Stimulated activated CD4-positive, alpha-beta T cell treated with anti-CD3 and anti-CD28 coated beads, Interleukin-1b, Interleukin-23, amount 100 ng/mL, for 4 hours (primary cell): ENCODE data around the gene HMG20B.

Experiments
- DNase-seq, 2 donors: peaks; one replicate each; pipeline ENCODE4 v3.0.0-alpha.2; 2020; ENCODE audit warnings: low read depth in 2 of 2

Gene HMG20B

DNA sequence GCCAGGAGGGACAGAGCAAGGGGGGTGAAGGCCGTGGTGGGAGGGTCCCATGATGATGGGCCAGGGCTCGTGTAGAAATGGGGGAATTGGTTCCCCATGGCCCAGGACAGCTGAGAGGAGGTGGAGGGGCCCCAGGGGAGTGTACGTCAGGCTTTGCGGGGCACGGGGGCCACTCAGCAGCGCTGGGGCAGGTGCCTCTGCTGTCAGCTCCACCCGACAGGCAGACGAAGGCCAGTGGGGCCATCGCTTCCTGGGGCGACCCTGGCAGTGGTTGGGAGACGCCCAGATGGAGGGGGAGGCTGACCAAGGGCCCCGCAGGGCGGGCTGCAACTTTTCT lies 35.7 kb upstream of the HMG20B start:
- DNase-seq = no peak

DNA sequence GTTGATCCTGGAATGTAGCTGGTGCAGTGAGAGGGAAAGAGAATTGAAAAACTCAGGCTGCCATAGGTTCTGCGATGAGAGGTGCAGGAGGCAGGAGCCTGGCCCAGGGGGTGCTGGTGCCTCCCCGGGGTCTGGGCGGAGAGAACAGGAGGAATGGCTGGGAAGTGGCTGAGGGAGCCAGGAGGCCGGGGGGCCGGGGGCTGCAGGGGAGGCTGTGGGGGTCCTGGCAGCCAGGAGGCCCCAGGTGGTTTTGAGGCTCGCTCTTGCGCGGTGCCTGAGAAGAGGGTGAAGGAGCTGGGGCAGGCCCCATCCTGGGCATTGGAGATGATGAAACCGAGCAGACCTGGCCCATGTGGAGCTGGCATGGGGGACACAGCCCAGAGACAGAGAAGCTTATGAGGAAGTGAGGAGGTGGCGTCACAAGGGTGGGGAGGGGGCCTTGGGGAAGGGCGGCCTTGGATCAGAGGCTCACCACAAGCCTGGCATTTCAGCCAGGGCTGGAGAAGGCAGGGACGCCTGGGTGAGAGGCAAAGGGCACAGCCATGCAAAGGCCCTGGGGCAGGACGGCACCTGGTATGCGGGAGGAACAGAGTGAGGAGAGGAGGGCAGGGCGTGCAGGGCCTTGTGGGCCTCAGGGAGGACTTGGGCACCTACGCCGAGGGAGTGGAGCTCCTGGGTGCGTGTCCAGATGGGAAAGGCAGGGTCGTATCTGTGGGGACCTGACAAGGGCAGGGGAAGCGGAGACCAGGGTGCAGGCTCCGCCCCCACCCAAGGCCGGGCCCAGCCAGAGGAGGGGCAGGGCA lies 35.1 kb upstream of the HMG20B start:
- no peak for DNase-seq

DNA sequence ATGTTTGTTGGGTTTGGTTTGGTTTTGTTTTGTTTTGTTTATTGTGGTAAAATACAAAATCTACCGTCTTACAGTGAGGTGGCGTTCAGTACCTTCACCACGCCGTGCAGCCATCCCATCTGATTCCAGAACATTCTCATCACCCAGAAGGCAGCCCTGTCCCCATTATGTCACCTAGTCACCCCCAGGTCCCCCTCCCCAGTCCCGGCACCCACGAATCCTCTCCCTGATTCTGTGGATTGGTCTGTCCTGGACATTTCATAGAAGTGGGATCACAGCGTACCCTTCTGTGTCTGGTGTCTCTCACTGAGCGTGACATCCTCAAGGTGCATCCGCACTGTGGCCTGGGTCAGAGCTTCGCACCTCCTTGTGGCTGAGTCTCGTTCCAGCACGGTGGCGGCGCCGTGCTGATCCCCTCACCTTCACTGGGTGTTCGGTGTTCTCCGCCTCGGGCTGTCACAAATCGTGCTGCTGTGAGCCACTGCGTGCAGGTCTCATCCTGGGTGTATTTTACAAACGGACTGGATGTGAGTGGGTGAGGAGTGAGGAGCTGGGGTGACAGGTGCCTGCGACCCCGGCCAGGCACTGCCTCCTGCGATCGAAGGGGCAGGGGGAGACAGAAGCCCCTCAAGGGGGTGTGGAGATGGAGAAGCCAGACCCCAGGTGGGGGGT lies 34.4 kb upstream of the HMG20B start:
- DNase-seq = no peak

DNA sequence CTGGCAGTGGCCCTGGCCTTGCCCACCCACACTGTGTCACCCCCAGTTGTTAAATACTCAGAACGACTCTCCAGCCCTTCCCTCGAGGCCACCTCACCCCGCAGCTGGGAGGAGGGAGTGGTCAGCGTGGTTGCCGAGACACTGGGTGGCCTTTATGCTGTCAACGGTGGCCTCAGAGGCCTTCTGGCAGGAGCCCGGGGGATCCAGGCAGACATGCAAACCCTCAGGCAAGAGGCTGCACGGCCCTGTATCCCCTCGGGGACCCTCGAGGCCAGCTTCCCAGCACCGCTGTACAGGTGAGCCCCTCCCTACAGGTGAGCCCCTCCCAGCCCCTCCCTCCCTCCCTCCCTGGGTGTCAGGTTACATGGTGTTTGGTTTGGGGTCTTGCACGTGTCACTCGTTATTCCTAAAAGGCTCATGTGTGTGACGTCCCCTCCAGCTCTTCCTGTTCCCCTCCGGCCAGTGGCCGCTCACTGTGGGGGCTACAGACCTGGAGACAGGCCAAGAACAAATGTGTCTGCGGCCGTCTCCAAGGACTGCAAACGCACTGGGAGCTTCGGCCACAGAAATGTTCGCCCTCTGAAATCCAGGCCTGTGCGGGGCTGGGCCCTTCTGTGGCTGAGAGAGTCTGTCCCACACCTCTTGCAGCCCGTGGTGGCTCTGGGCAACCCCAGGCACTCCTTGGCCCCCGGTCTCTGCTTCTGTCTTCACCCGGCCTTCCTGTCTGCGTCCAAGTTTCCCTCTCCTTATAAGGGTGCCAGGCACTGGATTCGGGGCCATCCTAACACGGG lies 33.6 kb upstream of the HMG20B start, which contains the start of gene TEKTIP1:
TEKTIP1 (plus strand) TSS at position 210 of the 791 bp plus-strand sequence; CDS start at position 214, 4 bp downstream.
- no peak for DNase-seq

DNA sequence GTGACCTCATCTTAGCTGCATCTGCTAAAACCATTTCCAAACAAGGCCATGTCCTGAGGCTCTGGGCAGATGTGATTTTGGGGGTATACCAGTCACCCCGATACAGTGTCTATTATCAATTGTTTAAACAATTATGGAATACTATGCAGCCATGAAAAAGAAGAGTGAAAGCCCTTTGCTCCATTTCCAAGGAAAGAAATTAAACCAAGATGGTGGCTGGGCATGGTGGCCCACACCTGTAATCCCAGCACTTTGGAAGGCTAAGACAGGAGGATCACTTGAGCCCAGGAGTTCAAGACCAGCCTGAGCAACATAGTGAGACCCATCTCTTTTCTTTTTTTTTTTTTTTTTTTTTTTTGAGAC lies 33.0 kb upstream of the HMG20B start:
- DNase-seq = no peak

DNA sequence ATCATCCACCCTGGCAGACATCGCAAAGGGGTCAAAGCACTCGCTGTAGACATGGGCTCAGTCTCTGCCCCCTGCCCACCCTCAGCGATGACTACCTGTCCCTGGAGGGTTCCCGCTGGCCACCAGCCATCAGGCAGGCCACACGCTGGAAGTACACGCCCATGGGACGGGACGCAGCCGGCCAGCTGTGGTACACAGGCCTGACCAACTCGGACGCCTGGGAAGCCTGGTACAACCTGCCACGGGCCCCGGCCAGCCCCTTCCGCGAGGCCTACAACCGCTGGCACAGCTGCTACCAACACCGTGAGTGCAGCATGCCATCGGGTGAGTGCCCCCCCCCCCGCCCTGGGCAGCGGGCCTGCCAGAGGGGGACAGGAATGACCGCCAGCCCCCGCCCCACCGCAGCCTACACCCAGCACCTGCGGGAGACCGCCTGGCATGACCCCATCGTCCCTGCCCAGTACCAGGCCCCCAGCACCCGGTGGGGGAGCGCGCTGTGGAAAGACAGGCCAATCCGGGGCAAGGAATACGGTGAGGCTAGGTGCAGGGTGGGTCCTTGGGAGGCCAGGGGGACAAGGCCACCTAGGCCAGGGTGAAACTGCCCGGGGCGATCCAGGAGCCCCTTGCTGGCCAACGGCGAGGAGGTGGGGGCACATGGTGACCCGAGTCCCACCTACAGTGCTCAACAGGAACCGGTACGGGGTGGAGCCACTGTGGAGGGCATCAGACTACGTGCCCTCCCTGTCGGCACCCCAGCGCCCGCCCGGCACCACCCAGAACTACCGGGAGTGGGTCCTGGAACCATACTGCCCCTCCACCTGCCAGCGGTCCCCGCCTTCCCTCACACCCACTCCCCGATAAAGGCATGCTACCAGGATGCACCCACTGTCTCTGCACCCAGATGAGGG lies 29.3 kb upstream of the HMG20B start:
- DNase-seq = no peak

DNA sequence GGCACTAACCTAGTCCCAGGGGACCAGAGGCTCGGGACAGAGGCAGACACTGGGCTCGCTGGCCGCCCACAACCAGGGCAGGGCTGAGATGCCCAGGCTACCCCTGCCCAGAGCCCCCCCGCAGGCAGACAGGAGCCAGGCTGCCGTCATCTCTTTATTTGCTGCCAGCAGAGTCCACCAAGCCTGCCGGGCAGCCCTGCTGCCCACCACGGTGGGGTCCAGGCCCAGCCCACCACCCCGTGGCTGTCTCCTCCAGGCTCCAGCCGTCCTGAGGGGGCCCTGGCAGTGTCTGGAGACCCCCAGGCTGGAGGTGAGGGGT lies 28.7 kb upstream of the HMG20B start:
- DNase-seq = no peak

DNA sequence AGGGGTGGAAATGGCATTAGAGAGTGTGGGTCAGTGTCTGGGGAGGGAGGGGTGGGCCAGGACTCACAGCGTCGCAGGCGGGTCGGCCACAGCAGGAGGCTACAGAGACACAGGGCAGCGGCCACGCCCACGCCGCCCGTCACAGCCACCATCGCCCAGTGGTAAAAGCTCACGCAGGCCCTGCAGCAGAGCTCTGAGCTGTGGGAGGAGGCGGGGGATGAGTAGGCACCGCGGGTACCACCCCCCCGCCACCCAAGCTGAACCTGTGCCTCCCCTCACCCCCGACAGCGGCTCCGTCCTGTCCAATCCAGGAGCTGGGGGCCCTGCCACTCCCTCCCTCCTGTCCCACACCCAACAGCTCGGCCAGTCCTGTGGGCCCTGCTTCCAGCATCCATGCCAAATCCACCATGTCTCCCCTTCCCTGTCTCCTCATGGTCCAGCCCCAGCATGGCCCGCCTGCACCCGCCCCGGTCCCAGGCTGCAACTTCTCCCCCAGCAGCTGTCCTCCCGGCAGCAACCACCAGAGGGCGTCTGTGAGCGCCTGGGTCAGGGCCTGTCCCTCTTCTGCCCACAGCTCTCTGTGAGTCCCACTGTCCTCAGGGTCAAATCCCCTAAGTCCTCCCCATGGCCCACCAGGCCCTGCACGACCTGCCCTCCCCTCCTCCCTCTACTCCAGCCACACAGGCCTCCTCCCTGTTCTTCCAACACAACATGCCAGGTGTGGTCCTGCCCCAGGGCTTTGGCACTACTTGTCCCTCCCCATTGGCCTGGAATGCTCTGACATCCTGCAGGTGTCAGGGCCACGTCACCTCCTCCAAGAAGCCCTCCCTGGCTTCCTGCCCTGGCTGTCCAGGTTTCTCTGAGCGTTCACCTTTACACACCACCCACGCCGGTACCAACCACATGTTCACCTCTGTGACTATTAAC lies 27.7 kb upstream of the HMG20B start:
- peak; percentile 76 to 77 for DNase-seq

DNA sequence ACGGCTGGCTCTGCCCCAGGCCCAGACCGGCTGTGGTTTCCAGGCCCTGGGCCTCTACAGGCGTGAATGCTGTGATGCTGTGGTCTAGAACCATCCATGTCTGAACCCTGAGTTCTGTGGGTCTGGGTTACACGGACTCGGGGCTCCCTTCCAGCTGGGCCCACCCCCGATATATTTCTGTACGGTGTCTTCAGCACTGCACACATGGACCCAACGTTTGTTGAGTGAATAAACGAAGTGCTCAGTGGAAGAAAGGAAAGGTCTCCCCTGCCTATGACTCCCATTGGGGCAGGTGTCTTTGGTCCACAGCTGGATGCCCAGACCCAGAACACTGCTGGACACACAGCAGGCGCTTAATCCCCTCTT lies 27.1 kb upstream of the HMG20B start:
- no peak for DNase-seq

DNA sequence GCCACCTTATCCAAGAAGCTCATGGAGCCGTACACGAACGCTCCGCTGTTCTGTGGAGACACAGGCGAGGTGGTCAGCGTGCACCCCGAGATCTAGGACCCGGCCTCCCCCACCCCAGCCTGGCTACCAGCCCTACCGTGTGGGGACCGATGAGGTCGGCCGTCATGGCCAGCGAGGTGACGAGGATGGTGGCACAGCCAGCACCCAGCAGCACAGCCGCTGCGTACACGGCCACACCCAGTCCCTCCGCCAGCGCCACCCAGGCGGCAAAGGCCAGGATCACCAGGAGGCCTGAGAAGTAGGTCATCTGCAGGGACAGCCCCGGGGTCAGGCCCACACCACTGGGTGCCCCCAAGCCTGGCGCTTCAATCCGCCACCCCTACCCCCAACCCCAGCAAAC lies 26.6 kb upstream of the HMG20B start:
- no peak for DNase-seq

DNA sequence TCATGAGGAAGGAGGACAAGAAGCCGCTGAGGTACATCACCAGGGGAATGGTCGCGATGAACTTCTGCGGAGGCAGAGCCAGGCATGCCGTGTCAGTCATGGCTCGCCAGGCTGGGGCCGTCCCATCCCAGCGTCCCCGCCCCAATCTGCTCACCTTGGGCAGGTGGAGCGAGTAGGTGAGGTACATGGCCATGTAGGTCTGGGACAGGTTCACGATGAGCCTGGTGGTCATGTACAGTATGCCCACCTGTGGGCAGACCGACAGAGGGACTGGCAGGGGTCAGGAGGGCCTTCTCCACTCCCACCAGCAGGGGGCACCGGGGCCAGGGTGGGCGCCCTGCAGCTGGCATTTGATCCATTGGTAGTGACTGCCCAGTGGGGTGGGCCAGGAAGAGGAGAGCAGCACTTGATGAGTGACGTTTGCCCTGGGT lies 25.4 kb upstream of the HMG20B start:
- peak in 1 of 2 donors; percentile 34 for DNase-seq

DNA sequence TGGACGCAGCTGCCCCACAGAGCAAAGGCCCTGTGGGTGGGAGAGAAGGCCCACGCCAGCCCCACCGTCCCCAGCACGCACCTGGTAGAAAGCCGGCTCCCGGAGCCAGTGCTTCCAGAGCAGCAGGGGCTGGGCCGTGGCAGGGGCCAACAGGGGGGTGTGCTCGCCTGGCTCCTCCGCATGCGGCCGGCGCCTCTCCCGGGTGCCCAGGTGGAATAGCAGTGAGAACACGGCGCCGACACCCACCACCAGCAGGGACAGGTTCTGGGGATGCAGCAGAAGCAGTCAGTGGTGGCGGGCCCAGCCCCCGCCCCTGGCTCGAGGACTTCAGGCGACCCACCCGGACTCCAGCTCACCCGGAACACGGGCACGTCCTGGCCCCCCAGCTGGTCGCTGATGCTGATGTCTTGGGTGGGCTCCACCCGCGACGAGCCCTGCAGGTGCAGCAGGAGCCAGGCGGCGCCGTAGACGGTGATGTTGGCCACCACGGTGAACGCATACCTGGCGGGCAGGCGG lies 24.9 kb upstream of the HMG20B start:
- DNase-seq = no peak

DNA sequence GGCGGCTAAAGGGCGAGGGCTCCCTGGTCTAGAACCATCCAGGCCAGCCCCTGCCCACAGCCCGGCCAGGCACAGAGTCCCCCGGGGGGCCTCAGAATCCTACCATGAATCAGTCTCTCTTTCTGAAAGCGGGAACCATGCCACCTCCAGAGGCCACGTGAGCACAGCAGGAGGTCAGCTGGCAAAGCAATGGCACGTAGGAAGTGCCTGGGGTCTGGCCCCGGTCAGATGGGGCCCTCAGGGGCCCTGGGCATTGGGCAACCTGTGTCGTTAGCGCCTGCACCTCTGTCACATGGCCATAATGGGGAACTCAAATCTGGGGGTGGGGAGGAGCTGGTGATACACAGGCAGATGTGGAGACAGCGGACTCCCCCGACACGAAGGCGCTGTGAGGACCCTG lies 24.1 kb upstream of the HMG20B start:
- DNase-seq = no peak

DNA sequence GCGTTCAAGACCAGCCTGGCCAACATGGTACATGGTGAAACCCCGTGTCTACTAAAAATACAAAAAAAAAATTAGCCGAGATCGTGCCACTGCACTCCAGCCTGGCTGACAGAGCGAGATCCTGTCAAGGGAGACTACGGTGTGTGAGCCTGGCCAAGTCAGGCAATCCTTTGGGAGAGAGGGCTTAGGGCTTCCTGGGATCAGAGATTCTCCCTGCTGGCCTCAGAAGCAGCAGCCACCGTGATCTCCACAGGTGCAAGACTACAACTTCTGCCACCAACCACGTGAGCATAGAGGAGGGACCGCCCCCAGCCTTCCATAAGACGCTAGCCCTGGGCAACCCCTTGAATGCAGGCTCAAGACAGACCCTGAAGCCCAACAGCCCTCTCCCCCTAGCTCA lies 22.9 kb upstream of the HMG20B start:
- DNase-seq = no peak

DNA sequence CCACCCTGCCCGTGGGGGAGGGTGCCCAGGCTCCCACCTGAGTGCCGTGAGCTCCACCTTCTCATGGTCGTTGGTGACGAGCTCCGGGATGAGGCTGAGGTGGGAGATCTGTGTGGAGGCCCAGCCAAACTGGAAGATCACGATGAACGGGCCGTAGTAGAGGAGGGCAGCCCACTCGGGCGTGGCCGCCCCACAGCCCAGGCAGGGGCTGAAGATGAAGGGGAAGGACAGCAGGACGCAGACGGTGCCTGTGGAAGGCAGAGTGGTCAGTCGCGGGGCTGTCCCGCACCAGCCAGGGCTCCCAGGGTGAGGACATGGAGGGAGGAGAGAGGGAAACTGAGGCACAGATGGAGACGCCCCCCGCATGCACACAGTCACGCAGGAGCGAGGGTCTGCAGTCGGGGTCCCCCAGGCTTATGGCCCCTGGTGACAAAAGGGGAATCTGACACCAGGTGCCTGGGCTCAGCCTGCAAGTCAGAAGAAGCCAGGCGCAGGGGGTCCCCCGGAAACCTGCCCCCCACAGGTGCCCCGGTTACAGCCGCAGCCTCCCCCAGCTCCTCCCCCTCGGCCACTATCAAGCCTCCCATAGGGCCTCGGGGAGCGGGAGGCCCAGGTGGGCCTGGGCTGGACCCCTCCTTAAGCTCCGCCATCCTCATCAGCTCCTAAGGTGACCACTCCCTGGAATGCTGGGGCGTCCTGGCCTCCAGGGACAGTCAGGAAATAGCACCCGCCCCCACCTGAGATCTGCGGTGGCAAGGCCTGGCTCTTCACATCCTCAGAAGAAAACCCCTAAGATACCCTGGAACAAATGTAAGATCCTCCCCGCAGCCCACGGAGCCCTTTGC lies 21.6 kb upstream of the HMG20B start:
- DNase-seq = no peak

DNA sequence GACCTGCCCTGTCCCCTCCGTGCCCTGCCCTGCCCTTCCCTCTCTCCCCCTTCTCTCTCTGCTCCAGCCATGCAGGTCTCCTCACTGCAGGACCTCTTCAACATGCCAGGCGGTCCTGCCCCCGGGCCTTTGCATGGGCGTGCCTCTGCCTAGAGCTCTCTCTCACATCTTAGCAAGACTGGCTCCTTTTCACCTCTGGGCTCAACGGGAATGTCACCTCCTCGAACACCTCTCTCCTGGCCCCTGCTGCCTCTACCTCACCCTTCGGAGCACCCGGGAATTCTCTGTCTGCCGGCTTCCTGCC lies 21.0 kb upstream of the HMG20B start:
- DNase-seq = no peak

DNA sequence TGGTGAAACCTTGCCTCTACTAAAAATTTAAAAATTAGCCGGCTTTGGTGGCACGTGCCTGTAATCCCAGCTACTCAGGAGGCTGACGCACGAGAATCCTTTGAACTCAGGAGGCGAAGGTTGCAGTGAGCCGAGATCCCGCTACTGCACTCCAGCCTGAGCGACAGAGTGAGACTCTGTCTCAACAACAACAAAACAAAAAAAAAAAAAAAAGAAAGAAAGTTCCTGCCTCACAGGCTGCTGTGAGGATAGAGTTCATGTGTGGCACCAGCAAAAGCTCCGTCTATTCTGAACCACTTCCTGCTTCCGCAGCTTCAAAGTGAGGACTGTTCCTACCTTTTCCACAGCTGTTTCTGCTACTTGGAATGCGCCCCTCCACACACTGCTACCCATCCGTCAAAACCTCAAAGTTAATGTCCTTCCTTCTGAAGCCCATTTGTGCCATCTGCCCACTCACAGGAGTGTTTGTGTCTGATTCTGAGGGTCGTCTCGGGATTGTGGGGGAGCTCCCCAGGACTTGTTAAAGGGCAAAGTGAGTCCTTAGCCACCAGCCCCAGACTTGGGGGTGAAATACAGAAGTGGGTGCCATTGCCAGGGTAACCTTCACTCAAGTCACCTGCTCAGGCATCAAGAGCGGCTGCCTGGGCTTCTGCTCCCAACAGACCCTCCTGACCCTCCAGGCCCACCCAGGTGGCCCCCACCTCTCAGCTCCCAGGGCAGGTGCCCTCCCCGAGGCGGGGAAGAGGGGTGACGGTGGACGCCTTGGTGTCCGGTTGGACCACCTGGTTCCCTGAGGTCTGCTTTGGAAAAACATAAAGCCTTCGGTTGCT lies 18.3 kb upstream of the HMG20B start:
- no peak for DNase-seq

DNA sequence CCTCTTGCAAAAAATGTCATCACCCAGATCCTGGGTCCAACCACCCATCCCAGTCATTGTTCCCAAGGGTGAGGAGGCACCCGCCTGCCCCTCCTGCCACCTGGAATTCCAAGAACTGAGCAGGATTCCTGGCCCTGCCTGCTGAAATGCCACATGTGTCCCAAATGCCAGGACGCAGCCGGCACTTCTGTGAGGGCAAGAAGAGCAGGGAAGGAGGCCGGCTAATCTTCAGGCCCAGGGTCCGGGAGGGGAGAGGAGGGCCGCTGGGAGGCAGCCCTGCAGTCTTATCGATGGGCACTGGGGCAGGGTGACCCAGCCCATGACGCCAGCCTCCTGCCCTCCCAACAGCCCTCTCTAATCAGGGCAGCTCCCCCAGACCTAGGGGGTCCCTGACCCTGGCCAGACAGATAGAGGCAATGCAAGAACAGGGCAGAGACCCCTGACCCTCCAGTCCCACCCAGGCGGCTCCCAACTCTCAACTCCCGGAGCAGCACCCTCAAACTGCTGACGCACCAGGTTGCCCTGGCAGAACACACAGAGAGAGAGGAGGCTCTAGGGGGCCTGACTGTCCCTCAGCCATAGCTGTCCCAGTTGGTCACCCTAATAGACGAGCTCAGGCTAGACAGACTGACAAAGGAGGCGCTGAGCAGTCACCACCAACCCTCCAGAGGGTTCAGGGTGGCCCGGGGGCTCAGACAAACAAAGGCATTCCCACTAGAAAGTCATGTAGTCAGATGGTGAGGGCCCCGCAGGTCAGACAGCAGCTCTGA lies 16.9 kb upstream of the HMG20B start:
- DNase-seq = no peak
